PC-3 (cell line): Measurements from ENCODE around the gene LRRC3. TPM values are rescaled to one million over a fixed set of nuclear protein-coding genes. Genes with fewer than 3 reads are reported as not detected.

Experiments used
- ATAC-seq: fragments of 200-7000 bp; cut with Tn5 transposase; 2 replicates; pipeline ENCODE4 v1.9.1; 2020; ENCODE audit warnings: mild to moderate bottlenecking, moderate library complexity
- BruUV-seq: library from RNA; stranded (reverse); fragments of 400-500 nt; replicated peaks from 2 replicates; lab custom pipeline; 2021; lab: Mats Ljungman, UMichigan
- CTCF ChIA-PET: fragments of 300-600 bp; sonication (Branson Sonifier 250); formaldehyde crosslinking; loops from one replicate; lab custom pipeline; 2022; ENCODE audit warnings: antibody characterized with exemption; lab: Charles Lee
- POLR2A ChIA-PET: fragments of 300-600 bp; sonication (Branson Sonifier 250); formaldehyde crosslinking; loops from one replicate; lab custom pipeline; 2022; ENCODE audit warnings: antibody characterized with exemption; ENCODE audit not compliant: unreplicated experiment; lab: Charles Lee
- DNase-seq: peaks from one replicate; pipeline ENCODE4 v3.0.0-alpha.2; 2015
- H2AFZ ChIP-seq: fragments of 300-600 bp; sonication (generic); 2 replicates; pipeline ENCODE4 v1.6.0; 2016; ENCODE audit warnings: antibody characterized with exemption, low read length
- H3F3A ChIP-seq: fragments of 300-600 bp; sonication (generic); one replicate; pipeline ENCODE4 v1.6.0; 2017; ENCODE audit warnings: antibody characterized with exemption, low read length, control low read depth, mild to moderate bottlenecking; ENCODE audit not compliant: unreplicated experiment
- H3K27ac ChIP-seq: fragments of 300-600 bp; sonication (generic); 2 replicates; pipeline ENCODE4 v1.5.1; 2016; ENCODE audit warnings: mild to moderate bottlenecking, low read length
- H3K27me3 ChIP-seq: fragments of 300-600 bp; sonication (generic); 2 replicates; pipeline ENCODE4 v1.6.1; 2016; ENCODE audit warnings: low read length, mixed read lengths
- H3K36me3 ChIP-seq: fragments of 300-600 bp; sonication (generic); 2 replicates; pipeline ENCODE4 v1.6.1; 2016; ENCODE audit warnings: low read depth, mixed run types, low read length, mixed read lengths
- H3K4me1 ChIP-seq: fragments of 300-600 bp; sonication (generic); 2 replicates; pipeline ENCODE4 v1.5.1; 2016; ENCODE audit warnings: low read length; ENCODE audit not compliant: insufficient read depth
- H3K4me2 ChIP-seq: fragments of 300-600 bp; sonication (generic); 2 replicates; pipeline ENCODE4 v1.6.0; 2016; ENCODE audit warnings: low read length
- H3K4me3 ChIP-seq: fragments of 300-600 bp; sonication (generic); 2 replicates; pipeline ENCODE4 v1.5.1; 2016; ENCODE audit warnings: mild to moderate bottlenecking, low read length, mixed read lengths
- H3K79me2 ChIP-seq: fragments of 300-600 bp; sonication (generic); 2 replicates; pipeline ENCODE4 v1.6.1; 2017; ENCODE audit warnings: low read length, mixed read lengths
- H3K9ac ChIP-seq: fragments of 300-600 bp; sonication (generic); 2 replicates; pipeline ENCODE4 v1.6.0; 2016; ENCODE audit warnings: mild to moderate bottlenecking, low read length
- H3K9me2 ChIP-seq: fragments of 300-600 bp; sonication (generic); replicated peaks from 2 replicates; pipeline ENCODE4 v1.6.1; 2016; ENCODE audit warnings: mixed run types, low read length, mixed read lengths
- H3K9me3 ChIP-seq: fragments of 300-600 bp; sonication (generic); 2 replicates; pipeline ENCODE4 v1.6.1; 2016; ENCODE audit warnings: low read length, mixed read lengths
- H4K20me1 ChIP-seq: fragments of 300-600 bp; sonication (generic); 2 replicates; pipeline ENCODE4 v1.6.1; 2016; ENCODE audit warnings: low read length, mixed read lengths
- CTCF ChIP-seq: fragments of 300-600 bp; sonication (generic); conservative IDR thresholded peaks from 2 replicates; pipeline ENCODE4 v1.5.1; 2017; ENCODE audit warnings: antibody characterized with exemption, low read depth, mild to moderate bottlenecking, low read length
- EZH2 ChIP-seq: fragments of 300-600 bp; sonication (generic); IDR thresholded peaks from one replicate; pipeline ENCODE4 v1.6.1; 2017; ENCODE audit warnings: antibody characterized with exemption, mild to moderate bottlenecking, low read length; ENCODE audit not compliant: unreplicated experiment
- EZH2phosphoT487 ChIP-seq: fragments of 300-600 bp; sonication (generic); IDR thresholded peaks from 2 replicates; pipeline ENCODE4 v1.6.1; 2018; ENCODE audit warnings: mild to moderate bottlenecking, antibody characterized with exemption, low read length, borderline replicate concordance
- intact Hi-C: fragments of 100-400 bp; cut with micrococcal nuclease; formaldehyde crosslinking; loops from 2 replicates; pipeline ENCODE4 v1.9.0; 2023
- total RNA-seq: library from RNA; depleted of rRNA; stranded (reverse); fragments of >200 nt; gene quantifications from 2 replicates; pipeline ENCODE4 v1.2.3, GENCODE V29; 2014

Gene LRRC3
- total RNA-seq, 1 experiment from 2014 or later, result 3.1 TPM

GRCh38 chr21:44506279-44507255 lies 51.3 kb downstream of the LRRC3 start:
- BruUV-seq, result no TSS peak
- Histone ChIP-seq H3K9ac (no peak overlapping the region), H3K79me2 (no peaks in the 10 kb centered on the region), H3K4me3 (no peak overlapping the region), H2AFZ (no peak overlapping the region), H3K9me3 (no peaks in the 10 kb centered on the region), H3F3A (no peaks in the 10 kb centered on the region), H3K36me3 (no peaks in the 10 kb centered on the region), H3K27me3 (no peaks in the 10 kb centered on the region), H3K9me2 (no peaks in the 10 kb centered on the region), H3K4me1 (peaks cover 11% of the 10 kb centered on the region; the same call in 1 of the 2 replicates), H4K20me1 (no peaks in the 10 kb centered on the region), H3K4me2 (no peak overlapping the region), H3K27ac (no peak overlapping the region)
- CTCF ChIA-PET, result no interaction called here
- ATAC-seq (no peak), DNase-seq (no peak)
- POLR2A ChIA-PET, result no interaction called here
- intact Hi-C loops, result no loop called here
- TF ChIP-seq EZH2phosphoT487 (no peak), CTCF (no peak), EZH2 (no peak)

GRCh38 chr21:44507673-44508425 lies 52.5 kb downstream of the LRRC3 start:
- ChIA-PET CTCF (no interaction called here), POLR2A (no interaction called here)
- Histone ChIP-seq H3K9ac (no peak overlapping the region), H3K27ac (no peak overlapping the region), H3K9me2 (no peaks in the 10 kb centered on the region), H3F3A (no peaks in the 10 kb centered on the region), H3K4me1 (peaks cover 11% of the 10 kb centered on the region; the same call in 1 of the 2 replicates), H3K36me3 (no peaks in the 10 kb centered on the region), H3K79me2 (no peaks in the 10 kb centered on the region), H3K27me3 (no peaks in the 10 kb centered on the region), H4K20me1 (no peaks in the 10 kb centered on the region), H3K4me2 (no peak overlapping the region), H2AFZ (no peak overlapping the region), H3K4me3 (no peak overlapping the region), H3K9me3 (no peaks in the 10 kb centered on the region)
- BruUV-seq, result no TSS peak
- ATAC-seq (no peak), DNase-seq (no peak)
- intact Hi-C loops, result no loop called here
- no peak for TF ChIP-seq EZH2phosphoT487
- no peak for TF ChIP-seq CTCF
- no peak for TF ChIP-seq EZH2

- Histone ChIP-seq H3K9ac (no peak overlapping the region), H3K9me2 (no peaks in the 10 kb centered on the region), H3K4me3 (no peak overlapping the region), H2AFZ (no peak overlapping the region), H3K4me1 (peaks cover 11% of the 10 kb centered on the region; the same call in 1 of the 2 replicates), H3K79me2 (no peaks in the 10 kb centered on the region), H3K4me2 (no peak overlapping the region), H3K9me3 (no peaks in the 10 kb centered on the region), H4K20me1 (no peaks in the 10 kb centered on the region), H3F3A (no peaks in the 10 kb centered on the region), H3K36me3 (no peaks in the 10 kb centered on the region), H3K27me3 (no peaks in the 10 kb centered on the region), H3K27ac (no peak overlapping the region)
- DNase-seq (no peak), ATAC-seq (no peak)
- no TSS peak for BruUV-seq
- TF ChIP-seq EZH2 (no peak), EZH2phosphoT487 (no peak), CTCF (no peak)
- ChIA-PET CTCF (no interaction called here), POLR2A (no interaction called here)
- intact Hi-C loops, result no loop called here
These were observed 53.1 kb downstream of the LRRC3 start for GRCh38 chr21:44508426-44508710.
